NCI-H128 (cell line): ENCODE results near the gene MDH1.

ENCODE experiments used
- DNase-seq: peaks from one replicate; lab custom pipeline; 2025; ENCODE audit not compliant: unreplicated experiment; lab: John Stamatoyannopoulos, UW

Gene MDH1

DNA sequence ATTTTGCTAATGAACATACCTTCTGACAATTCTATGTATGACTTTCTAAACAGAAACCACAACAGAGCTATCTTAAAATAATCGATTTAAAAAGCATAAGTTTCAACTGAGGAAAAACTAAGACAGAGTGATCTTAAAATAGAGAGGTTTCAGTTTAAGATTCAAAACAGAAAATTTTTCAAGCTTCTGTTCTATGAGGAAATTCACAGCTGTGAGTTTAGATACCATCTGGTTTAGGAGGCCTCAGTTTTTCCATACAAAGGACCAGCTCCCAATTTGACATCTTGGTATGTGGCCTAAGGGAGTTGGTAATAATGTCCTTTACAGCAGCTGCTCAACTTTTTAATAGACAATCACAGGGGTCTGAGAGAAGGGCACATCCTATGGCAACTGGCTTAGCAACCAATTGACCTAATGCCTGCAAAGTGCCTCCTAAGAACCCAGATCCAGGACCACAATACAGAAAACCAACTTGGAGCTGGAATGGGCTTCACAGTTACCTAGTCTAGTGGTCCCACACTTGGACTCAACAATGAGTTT, 39.7 kb downstream of the MDH1 start:
- no peak for DNase-seq

DNA sequence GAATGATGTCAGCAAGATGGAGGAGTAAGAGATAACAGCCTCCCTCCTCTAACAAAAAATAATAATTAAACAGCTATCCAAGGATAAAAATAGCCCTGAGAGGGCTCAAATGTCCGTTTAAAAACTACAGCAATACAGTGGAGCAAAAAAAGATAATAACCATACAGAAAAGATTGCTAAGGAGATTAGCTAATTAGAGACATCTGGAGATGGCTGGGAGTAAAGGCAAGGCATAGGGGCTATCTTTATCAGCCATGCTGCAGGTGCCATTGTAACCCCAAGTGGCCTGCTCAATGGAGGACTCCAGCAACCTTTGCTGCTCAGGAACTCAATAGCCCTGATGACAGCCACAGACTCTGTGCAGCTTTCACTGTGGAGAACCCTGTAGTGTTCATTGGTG, 42.7 kb downstream of the MDH1 start:
- DNase-seq: no peak

DNA sequence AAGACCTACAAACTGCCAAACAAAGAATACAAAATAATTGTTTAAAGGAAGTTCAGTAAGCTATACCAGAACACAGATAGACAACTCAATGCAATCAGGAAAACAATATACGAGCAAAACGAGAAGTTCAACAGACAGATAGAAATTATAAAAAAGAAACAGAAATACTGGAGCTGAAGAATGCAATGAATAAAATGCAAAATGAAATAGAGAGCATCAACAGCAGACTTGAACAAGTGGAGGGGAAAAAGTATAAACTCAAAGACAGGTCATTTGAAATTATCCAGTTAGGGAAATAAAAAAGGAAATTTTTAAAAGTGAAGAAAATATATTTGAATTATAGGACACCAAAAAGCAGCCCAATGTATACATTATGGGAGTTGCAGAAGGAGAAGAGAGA, 43.6 kb downstream of the MDH1 start:
- DNase-seq: no peak

GRCh38 chr2:63639344-63639743, 50.6 kb downstream of the MDH1 start:
- no peak for DNase-seq

DNA sequence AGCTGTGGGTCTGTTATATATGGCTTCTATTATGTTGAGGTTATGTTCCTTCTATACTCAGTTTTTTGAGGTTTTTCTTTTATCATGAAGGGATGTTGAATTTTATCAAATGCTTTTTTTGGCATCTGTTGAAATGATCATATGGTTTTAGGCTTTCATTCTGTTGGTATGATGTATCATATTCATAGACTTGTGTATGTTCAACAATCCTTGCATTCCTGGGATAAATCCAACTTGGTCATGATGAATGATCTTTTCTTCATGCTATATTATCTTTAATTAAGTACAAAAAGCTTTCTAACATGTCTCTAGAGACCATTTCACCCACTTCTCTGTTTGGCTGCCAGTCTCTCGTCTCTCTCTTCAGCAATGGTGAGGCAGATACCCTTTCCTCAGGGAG, 54.2 kb downstream of the MDH1 start:
- DNase-seq: no peak

- no peak for DNase-seq
These were observed 54.7 kb downstream of the MDH1 start for GRCh38 chr2:63643486-63643885.

- no peak for DNase-seq
These were observed 59.9 kb downstream of the MDH1 start for GRCh38 chr2:63648632-63649031.

DNA sequence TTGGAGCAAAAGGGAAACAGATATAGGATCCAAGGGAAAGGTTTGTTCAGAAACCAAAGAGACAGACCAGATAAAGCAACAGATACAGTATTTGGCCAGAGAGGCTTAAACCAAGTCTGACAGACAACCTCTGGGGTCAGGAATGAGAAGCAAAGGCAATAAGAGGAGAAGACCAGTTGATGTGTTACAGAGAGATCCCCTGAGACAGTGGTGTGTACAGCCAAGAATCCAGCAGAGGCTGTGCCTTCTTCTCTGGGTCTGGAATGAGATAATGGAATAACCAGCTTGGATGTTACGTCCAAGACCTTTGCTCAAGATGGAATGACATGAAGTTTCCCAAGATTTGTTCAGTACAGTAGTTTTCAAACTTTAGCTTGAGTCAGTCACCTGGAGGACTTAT, 61.1 kb downstream of the MDH1 start:
- DNase-seq: no peak

GRCh38 chr2:63650756-63651155, 62.0 kb downstream of the MDH1 start:
- DNase-seq: no peak

GRCh38 chr2:63651356-63651755, 62.6 kb downstream of the MDH1 start:
- DNase-seq: no peak

- DNase-seq: no peak
These were observed 63.3 kb downstream of the MDH1 start for GRCh38 chr2:63651861-63652651.

GRCh38 chr2:63652652-63652985, 63.9 kb downstream of the MDH1 start:
- DNase-seq: no peak

GRCh38 chr2:63654959-63655358, 66.2 kb downstream of the MDH1 start:
- no peak for DNase-seq
